Stimulated activated CD4-positive, alpha-beta T cell treated with anti-CD3 and anti-CD28 coated beads, TNF-alpha, amount 100 ng/mL, for 48 hours (primary cell): ENCODE data around the gene WIF1.

ENCODE experiments used
- DNase-seq, 3 donors: peaks; one replicate each; pipeline ENCODE4 v3.0.0-alpha.2; 2020; ENCODE audit warnings: low read depth in 3 of 3

WIF1 gene

GRCh38 chr12:65022960-65023359 lies 98.1 kb downstream of the WIF1 start:
- no peak for DNase-seq

DNA sequence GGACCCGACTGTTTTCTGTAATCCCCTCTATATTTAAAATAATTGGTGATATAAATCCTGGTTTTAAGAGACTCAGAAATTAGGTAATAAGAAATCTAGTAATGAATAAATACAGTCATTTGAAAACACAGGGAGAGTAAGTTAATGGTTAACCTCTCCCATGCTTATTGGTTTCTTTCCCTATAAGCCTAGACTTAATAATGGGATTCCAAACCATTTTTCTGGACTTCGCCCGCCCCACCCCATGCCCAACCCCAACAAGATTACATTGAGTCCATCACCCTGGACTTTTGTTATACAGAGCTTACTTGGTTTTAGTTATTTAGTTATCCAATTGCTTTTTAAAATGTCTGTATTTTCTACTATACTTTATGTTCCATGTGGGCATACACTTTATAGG lies 98.7 kb downstream of the WIF1 start:
- DNase-seq = no peak

- no peak for DNase-seq
Observed at GRCh38 chr12:65019696-65020234, 101.3 kb downstream of the WIF1 start.

- no peak for DNase-seq
Observed at GRCh38 chr12:65016881-65017650, 104.0 kb downstream of the WIF1 start.

- no peak for DNase-seq
Observed at GRCh38 chr12:65015850-65016249, 105.3 kb downstream of the WIF1 start.

GRCh38 chr12:65014504-65015271 lies 106.4 kb downstream of the WIF1 start:
- DNase-seq = no peak

DNA sequence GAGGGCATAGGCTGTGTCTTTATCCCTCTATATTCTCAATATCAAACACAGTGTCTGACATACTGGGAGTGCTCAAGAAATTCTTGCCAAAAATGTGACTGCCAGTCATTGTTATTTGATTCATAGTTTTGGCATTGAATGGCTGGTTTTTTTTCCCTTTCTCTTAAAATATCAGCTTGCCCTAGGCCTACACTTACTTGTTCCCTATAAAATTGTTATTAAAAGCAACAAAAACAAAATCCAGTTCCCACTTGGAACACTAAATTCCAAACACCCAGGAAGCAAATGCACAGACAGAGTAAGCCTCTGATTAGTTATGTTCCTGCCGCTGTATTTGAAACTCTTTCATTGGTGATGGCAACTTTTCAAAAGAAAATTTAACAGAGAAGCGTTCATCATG lies 110.7 kb downstream of the WIF1 start:
- DNase-seq = no peak

- no peak for DNase-seq
Observed at GRCh38 chr12:65005716-65006115, 115.4 kb downstream of the WIF1 start.

GRCh38 chr12:65004270-65004669 lies 116.8 kb downstream of the WIF1 start:
- no peak for DNase-seq
